HG02938 (cell line): Measurements from ENCODE around the gene RAB36.
"Not testable (repeated sequence)": the region's sequence is repeated elsewhere in the genome, so short reads cannot be mapped to it uniquely, and the experiment has no call there.

Experiments
- ATAC-seq: cut with Tn5 transposase; IDR thresholded peaks from one replicate; pipeline ENCODE4 v1.9.1; 2021; ENCODE audit warnings: mild to moderate bottlenecking, moderate library complexity; ENCODE audit not compliant: unreplicated experiment

The RAB36 gene

DNA sequence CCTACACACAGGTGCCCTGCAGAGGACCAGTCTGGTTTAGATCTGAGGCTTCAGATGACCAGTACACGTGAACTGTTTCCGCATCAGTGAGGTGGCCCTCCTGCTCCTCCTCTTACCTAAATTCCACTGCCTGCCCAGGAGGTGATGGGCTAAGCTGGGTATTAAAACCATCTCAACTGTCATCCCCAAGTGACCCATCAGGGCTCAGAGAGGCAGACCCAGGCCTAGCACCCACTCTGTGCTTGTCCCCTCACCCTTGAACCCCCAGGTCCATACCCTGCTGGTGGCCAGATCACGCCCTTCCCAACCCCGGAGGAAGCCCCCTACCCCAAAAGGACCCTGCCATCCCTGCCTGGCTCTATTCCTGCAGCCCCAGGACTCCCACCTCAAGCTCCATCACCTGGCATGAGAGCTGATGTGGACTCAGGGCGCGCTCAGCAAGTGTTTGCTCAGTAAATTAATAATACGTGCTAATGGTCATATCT lies 24.8 kb upstream of the RAB36 start:
- ATAC-seq: no peak

DNA sequence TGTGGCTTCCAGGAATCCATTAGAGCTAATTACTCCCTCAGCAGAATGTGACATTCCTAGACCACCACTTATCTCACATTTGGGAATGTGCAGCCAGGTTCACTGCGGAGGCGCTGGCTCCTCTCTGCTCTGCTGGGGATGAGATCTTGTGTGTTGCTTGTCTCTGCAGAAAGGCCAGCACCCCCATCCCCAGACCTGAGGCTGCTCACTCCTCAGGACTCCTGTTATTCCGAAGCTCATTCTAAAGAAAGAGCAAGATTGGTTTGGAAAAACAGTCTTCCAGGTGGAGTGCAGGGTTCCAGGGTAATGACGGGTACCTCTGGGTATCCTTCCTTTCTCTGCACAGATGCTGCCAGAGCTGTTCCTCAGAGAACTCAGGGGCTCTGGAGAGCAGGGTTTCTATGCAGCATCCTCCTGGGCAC lies 24.3 kb upstream of the RAB36 start:
- ATAC-seq: no peak

DNA sequence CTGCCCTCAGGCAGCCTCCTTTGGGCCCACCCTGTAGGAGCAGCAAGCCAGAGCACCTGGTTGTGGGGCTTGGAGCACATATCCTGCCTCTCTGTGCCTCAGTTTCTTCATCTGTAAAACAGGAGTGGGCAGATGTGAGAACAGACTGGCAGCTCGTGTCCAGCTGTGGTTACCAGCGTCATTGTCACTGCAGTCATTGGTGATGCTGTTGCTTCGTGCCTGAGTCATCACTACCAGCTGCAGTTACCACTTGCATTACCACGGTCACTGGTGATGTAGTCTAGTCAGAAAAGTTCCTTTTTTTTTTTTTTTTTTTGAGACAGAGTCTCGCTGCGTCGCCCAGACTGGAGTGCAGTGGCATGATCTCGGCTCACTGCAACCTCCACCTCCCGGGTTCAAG lies 23.9 kb upstream of the RAB36 start:
- ATAC-seq: no peak

DNA sequence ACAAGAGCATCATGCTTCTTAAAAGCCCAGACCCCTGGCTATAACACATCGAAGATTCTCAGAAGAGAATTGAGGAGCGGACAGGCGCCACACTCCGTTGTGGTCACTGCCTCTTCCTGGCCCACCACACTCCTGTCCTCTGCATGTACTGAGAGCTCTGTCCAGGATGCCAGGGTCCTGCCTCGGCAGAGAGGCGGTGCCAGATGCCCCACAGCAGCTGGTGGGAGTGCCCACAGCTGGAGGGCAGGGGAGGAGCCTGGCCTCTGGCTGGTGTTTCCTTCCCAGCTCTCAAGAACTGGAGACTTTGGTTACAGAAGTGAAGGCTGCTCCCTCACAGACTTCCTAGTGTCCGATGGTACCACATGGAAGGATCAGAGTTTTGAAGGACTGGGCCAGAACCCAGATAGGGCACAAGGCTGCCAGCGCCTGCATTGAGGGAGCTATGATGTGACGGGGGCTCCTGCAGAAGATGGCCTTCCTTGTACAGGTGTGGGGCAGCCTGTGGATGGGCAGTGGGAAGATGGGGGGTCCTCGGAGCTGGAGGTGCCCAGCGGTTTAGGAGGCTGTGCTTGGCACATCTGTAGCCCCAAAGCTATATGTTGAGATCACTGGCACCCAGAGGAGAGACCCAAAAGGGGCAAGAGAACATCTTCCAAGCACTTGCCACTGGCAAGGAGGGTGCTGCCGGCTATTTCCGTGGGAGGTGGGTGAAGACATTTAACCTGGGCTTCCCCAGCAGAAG lies 22.9 kb upstream of the RAB36 start:
- no peak for ATAC-seq

DNA sequence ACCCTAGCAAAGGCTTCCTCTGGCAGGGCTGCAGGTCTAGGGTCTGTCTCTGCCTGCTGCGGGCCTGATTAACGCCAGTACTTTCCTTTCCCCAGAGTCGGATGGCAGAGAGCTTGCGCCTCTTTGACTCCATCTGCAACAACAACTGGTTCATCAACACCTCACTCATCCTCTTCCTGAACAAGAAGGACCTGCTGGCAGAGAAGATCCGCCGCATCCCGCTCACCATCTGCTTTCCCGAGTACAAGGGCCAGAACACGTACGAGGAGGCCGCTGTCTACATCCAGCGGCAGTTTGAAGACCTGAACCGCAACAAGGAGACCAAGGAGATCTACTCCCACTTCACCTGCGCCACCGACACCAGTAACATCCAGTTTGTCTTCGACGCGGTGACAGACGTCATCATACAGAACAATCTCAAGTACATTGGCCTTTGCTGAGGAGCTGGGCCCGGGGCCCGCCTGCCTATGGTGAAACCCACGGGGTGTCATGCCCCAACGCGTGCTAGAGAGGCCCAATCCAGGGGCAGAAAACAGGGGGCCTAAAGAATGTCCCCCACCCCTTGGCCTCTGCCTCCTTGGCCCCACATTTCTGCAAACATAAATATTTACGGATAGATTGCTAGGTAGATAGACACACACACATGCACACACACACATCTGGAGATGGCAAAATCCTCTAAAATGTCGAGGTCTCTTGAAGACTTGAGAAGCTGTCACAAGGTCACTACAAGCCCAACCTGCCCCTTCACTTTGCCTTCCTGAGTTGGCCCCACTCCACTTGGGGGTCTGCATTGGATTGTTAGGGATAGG lies 22.1 kb upstream of the RAB36 start:
- no peak for ATAC-seq

DNA sequence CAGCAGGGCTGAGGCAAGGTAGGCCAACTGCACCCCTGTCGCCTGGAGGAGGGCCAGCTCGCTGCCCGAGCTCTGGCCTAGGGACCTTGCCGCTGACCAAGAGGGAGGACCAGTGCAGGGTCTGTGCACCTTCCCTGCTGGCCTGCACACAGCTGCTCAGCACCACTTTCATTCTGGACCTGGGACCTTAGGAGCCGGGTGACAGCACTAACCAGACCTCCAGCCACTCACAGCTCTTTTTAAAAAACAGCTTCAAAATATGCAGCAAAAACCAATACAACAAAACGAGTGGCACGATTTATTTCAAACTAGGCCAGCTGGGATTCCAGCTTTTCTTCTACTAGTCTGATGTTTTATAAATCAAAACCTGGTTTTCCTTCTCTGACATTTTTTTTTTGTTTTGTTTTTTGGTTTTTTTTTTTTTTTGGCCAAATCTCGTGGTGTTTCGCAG lies 21.4 kb upstream of the RAB36 start:
- no peak for ATAC-seq

DNA sequence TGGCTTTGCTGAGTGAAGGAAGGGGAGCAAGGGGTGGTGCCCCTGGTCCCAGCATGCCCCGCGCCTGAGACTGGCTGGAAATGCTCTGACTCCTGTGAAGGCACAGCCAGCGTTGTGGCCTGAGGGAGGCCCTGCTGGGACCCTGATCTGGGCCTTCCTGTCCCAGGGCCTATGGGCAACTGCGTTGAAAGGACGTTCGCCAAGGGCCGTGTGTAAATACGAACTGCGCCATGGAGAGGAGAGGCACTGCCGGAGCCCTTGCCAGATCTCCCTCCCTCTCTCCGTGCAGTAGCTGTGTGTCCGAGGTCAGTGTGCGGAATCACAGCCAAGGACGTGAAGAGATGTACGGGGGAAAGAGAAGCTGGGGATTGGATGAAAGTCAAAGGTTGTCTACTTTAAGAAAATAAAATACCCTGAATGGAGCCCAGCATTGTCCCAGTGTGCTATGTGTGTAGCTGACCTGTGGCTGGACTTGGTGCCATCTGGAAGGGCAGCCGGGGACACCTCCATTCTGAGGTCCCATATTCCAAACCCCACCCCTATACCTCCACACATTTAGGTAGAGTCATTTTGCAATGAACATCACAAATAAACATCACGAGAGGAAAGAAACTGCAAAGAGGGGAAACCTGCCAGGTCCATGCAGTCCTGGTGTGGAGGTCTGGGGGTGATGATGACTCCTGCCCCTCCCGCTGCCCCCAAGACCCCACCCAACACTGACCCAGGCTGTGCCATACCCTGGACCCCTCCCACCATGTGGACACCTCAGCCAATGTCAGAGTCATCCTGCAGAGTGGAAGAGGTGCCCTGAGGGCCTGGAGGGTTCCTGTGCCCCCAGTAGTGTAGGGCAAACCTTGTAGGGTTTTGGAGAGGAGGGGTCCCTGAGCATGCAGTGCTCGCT lies 20.4 kb upstream of the RAB36 start:
- no peak for ATAC-seq

DNA sequence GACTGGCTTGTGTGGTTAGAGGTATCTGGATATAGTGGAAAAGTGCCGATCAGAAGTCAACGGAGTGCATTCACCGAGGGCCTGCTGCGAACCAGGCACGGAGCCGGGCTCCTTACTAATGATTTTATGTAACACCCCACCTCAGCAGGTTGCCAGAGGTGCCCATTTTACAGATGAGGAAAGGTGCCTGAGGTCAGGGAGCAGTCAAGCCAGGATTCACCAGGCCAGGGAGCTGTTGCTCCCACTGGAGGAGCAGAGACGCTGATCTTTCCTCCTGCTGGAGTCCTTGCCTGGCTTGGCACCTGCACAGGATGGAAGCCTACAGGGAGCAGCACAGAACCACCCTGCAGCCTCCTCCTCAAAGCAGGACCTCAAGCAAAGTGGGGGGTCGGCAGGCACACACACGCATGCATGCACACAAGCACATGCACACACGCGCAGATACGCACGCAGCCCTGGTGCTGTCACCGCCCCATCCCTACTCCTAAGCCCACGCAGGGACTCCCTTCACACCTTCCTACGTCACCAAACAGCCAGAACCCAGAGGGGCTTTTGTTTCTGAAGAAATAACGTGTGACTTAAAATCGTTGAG lies 19.7 kb upstream of the RAB36 start:
- ATAC-seq: no peak

DNA sequence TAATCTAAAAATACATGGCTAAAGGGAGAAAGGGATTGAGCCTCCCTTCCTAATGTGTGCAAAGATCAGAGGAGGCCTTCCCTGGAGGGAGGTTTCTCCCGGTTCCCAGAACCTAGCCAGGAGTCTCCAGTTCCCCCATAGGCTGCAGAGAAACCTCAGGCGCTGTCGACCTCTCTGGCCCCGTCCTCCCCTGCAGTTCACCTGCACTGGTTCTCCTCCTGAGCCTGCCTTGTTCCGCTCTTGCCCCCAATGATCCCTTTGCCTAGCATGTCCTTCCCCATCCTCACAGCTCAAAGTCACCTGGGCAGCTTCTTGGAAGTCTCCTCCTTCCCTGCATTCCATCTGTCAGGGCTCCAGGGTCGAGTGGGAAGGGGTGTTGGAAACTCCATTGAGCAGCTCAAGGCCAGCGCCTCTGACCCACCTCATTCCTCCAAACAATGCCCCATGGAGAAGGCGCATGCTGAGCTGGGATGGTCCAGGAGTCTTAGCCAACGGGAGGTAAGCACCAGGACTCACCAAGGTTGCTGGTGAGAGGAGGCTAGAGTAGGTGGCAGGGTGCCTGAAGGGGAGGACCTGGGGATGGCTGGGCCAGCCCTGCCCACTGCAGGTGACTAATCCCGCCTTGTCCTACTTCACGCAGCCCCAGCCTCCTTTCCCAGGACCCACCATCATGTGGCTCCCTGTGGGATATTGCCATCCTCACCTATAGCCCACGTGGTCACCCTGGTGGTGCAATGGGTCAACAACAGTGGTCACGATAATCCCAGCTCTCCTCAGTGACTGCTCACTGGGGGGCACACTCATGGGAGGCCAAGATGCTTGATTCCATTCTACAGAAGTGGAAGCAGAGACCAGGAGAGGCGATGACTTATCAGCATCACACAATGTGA lies 18.9 kb upstream of the RAB36 start:
- no peak for ATAC-seq

DNA sequence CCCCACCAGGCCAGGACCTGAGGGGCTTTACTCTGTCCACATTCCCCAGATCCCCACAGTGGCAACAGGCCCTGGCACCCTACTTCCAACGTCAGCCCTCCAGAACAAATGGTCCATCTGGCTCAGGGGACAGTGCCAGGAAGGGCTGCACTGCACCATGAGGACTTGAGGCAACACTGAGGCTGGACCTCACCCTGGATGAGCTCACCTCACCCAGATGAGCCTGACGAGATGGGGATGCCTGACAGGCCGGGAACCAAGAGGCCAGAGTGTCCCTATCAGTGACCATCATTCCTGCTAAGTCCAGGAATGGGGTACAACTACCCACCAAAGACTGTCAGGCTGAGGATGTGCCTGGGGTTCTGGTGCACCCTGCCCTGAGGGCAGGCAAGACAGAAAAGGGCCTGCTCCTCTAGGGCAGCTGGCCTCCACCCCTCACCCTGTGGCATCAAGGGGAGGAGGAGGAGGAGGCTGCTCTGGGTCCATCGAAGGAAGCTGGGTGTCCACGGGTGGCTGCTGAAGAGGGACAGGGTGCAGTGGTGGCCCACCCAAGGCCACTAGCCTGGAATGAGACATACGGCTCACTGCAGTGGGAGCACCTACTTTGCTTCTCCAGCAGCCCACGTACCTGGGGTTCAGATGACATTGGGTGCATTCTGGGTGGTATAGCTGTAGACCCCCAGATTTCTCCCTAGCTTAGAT lies 18.1 kb upstream of the RAB36 start:
- no peak for ATAC-seq

DNA sequence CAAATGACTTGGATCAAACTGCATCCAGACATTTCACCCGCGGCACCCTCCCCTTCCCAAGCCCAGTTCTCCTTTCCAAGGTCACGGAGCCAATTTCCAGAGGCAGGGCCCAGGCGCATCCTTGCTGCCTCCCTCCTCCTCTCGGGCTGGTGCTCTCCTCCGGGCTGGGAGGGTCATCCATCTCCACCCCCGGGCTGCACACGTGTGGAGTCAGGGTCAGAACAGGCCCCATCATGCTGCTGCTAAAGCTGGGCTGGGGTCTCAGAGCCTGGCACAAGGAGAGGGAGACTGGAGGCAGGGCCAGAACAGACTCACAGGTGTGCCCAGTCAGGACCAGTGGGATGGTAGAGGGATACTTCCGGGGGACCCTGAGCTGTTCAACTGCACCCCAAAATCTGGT lies 17.5 kb upstream of the RAB36 start:
- no peak for ATAC-seq

DNA sequence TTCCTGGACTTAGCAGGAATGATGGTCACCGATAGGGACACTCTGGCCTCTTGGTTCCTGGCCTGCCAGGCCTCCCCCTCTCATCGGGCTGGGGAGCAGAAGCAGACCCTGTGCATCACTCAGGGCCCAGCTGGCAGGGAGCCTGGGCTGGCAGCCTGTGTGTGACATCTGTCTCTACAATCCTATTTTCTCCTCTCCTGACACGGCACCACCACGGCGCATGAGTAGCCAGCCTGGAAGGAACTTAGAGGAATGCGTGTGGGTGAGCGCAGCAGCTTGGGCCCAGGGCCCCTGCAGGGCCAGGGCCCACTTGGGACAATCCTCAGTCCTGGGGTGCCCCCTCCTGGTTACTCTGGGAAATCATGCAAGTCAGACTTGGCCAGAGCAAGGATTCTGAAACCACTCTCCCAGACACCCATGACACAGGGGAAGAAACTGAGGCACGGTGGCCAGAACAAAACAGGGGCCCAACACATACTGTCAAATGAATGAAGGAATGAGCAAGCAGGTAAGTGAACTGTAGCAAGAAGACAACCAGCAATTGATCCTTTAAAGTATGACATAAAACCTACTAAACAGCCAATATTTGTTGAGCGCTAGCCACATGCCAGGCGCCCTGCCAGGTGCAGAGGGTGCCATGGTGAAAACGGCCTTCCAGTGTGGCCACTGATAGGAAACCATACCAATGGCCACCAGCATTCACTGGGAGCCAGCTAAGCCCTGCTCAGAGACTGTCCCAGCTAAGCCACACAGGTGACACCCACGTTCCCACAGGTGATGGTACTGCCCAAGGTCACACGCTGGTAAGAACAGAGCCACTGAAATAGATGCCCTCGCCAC lies 16.8 kb upstream of the RAB36 start:
- ATAC-seq: no peak

DNA sequence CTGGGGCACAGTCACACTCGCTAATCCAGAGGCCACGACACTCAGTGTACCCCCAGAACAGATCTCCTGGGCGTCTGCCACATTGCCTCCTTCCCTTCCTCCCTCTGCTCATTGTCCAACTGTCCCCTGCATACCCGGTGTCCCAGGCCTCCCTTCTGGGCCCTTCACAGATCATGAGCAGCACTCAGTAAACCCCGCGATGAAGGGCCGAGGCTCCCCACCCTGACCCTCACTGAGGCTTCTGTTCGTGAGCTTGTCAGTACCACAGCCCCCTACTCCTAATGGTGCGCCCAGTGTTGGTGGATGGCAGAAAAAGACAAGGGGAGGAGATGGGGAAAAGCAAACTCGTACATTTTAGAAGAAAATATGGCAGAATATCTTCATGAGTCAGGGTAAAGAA lies 16.1 kb upstream of the RAB36 start:
- no peak for ATAC-seq

DNA sequence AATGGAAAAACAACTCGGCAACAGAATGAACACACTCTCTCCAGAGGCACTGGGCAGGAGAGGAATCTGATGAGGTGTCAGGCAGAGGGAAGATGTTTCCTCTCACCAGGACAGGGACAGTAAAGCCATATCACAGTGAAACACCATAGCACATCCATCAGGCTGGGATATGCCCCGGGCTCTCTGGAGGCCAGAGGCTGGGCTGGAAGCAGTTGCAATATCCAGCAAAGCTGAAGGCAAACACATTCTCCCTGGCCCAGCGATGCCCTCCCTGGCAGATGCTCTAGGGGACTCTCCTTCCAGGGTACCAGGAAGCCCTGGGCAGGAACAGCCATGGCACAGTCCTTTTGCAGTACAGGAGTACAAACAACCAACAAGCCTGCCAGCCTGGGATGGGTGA lies 14.6 kb upstream of the RAB36 start:
- ATAC-seq: no peak

DNA sequence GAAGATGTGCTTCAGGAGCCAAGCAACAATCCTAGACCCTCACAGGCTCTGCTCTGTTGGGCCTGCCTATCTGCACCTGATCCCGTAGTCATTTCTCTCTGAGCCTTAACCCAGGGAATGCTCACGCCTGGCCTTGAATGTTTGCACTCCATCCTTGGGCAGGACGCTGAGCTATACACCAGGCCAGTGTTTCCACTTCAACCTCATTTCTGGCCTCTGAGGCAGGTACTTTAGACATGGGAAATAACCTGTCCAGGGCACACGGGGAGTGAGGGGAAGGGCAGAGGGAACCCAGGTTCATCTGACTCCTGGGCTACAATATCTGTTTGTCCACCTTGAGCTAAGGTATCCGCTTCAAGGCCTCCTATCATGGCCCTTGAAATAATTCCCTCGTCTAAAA lies 13.3 kb upstream of the RAB36 start:
- no peak for ATAC-seq

DNA sequence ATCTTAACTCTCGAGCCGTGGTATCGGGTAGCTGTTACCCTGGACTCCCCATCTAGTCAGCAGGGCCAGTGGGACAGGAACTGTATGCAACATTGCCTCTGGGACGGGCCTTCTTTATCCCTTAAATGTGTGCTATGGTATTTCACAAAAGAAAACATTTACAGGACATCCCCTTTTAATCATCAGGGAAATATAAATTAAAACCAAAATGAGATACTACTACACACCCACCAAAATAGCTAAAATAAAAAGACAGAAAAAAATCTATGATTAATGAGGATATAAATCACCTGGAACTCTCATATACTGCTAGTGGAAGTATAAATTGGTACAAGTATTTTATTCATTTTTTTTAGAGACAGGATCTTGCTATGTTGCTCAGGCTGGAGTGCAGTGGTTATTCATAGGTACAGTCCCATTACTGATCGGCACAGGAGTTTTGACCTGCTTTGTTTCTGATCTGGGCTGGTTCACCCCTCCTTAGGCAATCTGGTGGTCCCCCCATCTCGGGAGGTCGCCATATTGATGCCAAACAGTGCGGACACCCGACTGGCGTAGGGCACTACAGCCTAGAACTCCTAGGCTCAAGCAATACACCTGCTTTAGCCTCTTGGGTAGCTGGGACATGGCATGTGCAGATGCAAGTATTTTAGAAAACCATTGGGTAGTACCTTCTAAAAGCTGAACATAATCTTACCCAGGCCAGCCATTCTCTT lies 12.7 kb upstream of the RAB36 start:
- no peak for ATAC-seq

DNA sequence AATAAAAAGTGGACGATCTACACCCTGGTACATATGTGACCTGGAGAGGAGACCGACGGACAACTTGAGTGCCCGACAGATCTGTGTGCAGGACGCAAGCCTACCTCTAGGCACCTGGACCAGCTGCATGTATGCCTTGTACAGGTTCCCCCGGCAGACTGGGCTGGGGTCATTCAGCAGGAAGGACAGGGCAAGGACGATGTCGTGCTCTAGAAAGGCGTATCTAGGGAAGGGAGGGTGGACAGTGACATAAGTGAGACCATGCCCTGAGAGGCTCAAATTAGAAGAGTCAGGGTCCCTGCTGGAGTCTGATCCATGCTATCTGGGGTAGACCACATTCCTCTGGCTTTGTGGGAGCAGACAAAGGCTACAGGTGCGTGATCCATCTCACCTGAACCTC lies 11.4 kb upstream of the RAB36 start:
- no peak for ATAC-seq

DNA sequence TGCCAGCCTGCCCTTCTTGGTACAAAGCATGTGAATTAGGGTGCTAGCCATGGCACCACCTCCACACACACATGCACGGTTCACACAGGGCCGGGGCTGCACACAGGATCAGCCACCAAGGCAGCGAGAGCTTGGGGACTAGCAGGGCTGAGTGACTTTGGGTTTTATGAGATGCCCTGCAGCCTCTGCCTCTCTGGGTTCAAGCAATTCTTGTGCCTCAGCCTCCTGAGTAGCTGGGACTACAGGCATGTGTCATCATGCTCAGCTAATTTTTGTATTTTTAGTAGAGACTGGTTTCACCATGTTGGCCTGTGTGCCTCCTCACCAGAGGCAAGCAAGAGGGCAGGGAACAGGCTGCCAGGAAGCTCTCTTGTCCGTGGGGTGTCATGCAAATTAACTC lies 8.3 kb upstream of the RAB36 start:
- ATAC-seq: not testable (repeated sequence)
